ENCODE results near the gene ST8SIA3.

The ST8SIA3 gene

GRCh38 chr18:57352271-57352701 is at the start of gene ST8SIA3:
Gene ST8SIA3 (plus strand): TSS chr18:57352557. CDS start chr18:57352847, 290 bp downstream.
- DNase-seq, result no peak

GRCh38 chr18:57311472-57311871 is 40.9 kb upstream of the ST8SIA3 start:
- DNase-seq, result no peak

GRCh38 chr18:57312346-57313144 is 39.8 kb upstream of the ST8SIA3 start:
- no peak for DNase-seq

- DNase-seq, result no peak
Measured at GRCh38 chr18:57320603-57321002, 31.8 kb upstream of the ST8SIA3 start.

- DNase-seq, result no peak
Measured at GRCh38 chr18:57325491-57326166, 26.7 kb upstream of the ST8SIA3 start.

GRCh38 chr18:57326718-57327323 is 25.5 kb upstream of the ST8SIA3 start:
- DNase-seq, result no peak

GRCh38 chr18:57328665-57329064 is 23.7 kb upstream of the ST8SIA3 start:
- DNase-seq, result no peak

GRCh38 chr18:57329856-57330255 is 22.5 kb upstream of the ST8SIA3 start:
- no peak for DNase-seq

- DNase-seq, result no peak
Measured at GRCh38 chr18:57331718-57332117, 20.6 kb upstream of the ST8SIA3 start.

- no peak for DNase-seq
Measured at GRCh38 chr18:57333940-57334339, 18.4 kb upstream of the ST8SIA3 start.

- no peak for DNase-seq
Measured at GRCh38 chr18:57334383-57334782, 18.0 kb upstream of the ST8SIA3 start.

GRCh38 chr18:57336343-57336742 is 16.0 kb upstream of the ST8SIA3 start:
- no peak for DNase-seq

- DNase-seq, result no peak
Measured at GRCh38 chr18:57337890-57338289, 14.5 kb upstream of the ST8SIA3 start.

GRCh38 chr18:57343833-57344232 is 8.5 kb upstream of the ST8SIA3 start:
- DNase-seq, result no peak

- DNase-seq, result no peak
Measured at GRCh38 chr18:57346876-57347275, 5.5 kb upstream of the ST8SIA3 start.

GRCh38 chr18:57347784-57348183 is 4.6 kb upstream of the ST8SIA3 start:
- DNase-seq, result no peak

GRCh38 chr18:57352761-57353136 is 392 bp downstream of the ST8SIA3 start:
- DNase-seq, result no peak

GRCh38 chr18:57353137-57353939 is 981 bp downstream of the ST8SIA3 start:
- DNase-seq, result no peak

- DNase-seq, result no peak
Measured at GRCh38 chr18:57353940-57354461, 1.6 kb downstream of the ST8SIA3 start.

GRCh38 chr18:57359433-57359832 is 7.1 kb downstream of the ST8SIA3 start:
- no peak for DNase-seq

GRCh38 chr18:57362714-57363113 is 10.4 kb downstream of the ST8SIA3 start:
- no peak for DNase-seq

GRCh38 chr18:57364460-57364859 is 12.1 kb downstream of the ST8SIA3 start:
- no peak for DNase-seq

- DNase-seq, result no peak
Measured at GRCh38 chr18:57366528-57367081, 14.2 kb downstream of the ST8SIA3 start.

All from KG1 (cell line).